Uterus (tissue), 2 donors: ENCODE results near the gene CCL8.

Source experiments
- POLR2A ChIP-seq, 2 donors: fragments of 450-650 bp; IDR thresholded peaks; one replicate each; pipeline ENCODE4 v1.6.1; 2016; ENCODE audit warnings: antibody characterized with exemption in 2 of 2, mild to moderate bottlenecking in 1 of 2, moderate library complexity in 1 of 2
- TF ChIP-seq, protein P1 (sequence below), 4 experiments: fragments of 200-600 bp in 2 of 4; fragments of 450-650 bp in 2 of 4; sonication (generic) in 2 of 4; IDR thresholded peaks; one replicate each; pipeline ENCODE4 v1.5.1; 2016 to 2019; ENCODE audit warnings: antibody characterized with exemption in 4 of 4, mild to moderate bottlenecking in 2 of 4, moderate library complexity in 1 of 4

- TF ChIP-seq POLR2A (IDR thresholded peaks at IDR 0.05): no peak
- TF ChIP-seq, protein P1, sequence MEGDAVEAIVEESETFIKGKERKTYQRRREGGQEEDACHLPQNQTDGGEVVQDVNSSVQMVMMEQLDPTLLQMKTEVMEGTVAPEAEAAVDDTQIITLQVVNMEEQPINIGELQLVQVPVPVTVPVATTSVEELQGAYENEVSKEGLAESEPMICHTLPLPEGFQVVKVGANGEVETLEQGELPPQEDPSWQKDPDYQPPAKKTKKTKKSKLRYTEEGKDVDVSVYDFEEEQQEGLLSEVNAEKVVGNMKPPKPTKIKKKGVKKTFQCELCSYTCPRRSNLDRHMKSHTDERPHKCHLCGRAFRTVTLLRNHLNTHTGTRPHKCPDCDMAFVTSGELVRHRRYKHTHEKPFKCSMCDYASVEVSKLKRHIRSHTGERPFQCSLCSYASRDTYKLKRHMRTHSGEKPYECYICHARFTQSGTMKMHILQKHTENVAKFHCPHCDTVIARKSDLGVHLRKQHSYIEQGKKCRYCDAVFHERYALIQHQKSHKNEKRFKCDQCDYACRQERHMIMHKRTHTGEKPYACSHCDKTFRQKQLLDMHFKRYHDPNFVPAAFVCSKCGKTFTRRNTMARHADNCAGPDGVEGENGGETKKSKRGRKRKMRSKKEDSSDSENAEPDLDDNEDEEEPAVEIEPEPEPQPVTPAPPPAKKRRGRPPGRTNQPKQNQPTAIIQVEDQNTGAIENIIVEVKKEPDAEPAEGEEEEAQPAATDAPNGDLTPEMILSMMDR (IDR thresholded peaks at IDR 0.05): no peak
Measured at GRCh38 chr17:34303606-34304005, 15.6 kb upstream of the CCL8 start.
